HG03097 (cell line): ENCODE results near the gene AKIP1.
"Not testable (repeated sequence)": the region's sequence is repeated elsewhere in the genome, so short reads cannot be mapped to it uniquely, and the experiment has no call there.

Experiments
- ATAC-seq: cut with Tn5 transposase; IDR thresholded peaks from one replicate; pipeline ENCODE4 v1.9.1; 2021; ENCODE audit not compliant: unreplicated experiment, low FRiP score

AKIP1 gene

DNA sequence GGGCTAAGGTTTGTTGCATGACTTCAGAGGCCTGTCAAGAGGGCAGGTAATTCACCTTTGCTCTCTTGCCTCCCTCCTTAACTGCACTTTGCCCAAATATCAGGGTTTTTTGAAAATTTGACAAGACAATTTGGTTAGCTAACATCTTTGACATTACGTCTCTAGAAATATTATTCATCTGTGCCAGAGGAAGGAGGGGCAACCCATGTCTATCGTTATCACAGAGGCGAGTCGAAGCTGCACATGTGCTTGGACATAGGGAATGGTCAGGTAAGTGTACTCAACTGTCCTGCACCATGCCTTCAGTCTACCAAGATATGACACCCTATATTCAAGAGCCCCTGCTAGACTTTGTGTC lies 3.7 kb downstream of the AKIP1 start:
- no peak for ATAC-seq

DNA sequence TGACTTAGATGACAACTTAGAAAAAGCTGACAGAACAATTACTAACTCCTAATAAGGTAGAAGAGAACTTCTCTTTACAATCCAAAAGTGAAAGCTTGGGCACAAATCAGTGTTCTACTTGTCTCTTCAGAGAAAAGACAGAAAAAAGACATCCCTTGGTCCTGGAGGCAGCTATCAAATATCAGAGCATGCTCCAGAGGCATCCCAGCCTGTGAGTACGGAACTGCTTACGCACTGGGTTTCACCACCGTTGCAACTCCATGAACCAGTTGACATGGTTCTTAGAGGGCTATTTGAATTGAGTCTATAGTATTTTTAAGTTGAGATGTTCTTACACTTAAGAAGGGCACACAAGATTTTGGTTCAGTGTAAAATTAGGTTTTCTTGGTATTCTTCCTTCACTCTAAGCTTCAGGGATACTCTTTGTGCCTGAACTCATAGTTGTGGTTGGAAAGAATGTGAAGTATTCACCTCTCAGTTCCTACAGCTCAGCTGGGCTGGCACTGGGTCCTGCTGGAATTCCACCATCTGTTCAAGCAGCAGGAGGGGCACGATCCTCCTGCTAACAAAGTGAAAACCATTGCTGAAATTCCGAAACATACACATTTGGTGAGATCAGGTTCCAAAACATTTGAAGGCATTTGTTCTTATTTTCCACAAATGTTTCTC lies 6.3 kb downstream of the AKIP1 start:
- no peak for ATAC-seq

DNA sequence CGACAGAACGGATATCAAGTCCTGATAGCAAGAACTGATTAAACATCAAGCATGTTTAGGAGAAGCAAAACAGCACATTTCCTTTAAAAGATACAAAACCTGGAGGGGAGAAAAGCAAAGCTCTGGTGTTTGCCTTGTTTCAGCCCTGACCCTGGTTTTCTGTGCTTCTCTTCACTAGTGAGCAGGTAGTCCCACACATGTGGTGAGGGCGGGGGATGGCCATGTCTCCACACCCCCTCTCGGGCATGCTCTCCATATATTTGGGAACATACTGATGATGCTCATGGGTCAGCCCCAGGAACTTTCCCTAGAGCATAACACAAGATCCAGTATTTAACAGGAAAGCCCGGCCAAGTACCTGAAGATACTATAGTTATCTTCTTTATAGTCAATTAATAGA lies 11.7 kb downstream of the AKIP1 start:
- ATAC-seq, result no peak

DNA sequence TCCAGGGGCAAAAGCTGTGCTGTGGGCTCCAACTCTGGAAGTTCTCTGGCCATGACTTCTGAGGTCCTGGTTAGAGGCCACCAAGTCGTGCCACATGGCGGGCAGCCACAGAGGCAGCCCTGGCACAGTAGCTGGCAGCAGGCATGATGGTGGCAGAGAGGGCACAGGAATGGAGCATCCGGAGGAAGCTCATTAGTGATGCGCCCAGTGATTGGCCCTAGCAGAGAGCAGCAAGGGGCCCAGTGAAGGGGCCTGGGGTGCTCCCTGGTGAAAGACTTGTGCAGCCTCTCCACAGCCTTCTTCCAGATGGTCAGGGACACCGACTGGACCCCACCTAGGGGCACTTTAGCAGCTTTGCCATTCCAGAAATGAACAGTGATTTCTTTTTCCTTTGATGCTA lies 14.7 kb downstream of the AKIP1 start:
- ATAC-seq, result no peak

DNA sequence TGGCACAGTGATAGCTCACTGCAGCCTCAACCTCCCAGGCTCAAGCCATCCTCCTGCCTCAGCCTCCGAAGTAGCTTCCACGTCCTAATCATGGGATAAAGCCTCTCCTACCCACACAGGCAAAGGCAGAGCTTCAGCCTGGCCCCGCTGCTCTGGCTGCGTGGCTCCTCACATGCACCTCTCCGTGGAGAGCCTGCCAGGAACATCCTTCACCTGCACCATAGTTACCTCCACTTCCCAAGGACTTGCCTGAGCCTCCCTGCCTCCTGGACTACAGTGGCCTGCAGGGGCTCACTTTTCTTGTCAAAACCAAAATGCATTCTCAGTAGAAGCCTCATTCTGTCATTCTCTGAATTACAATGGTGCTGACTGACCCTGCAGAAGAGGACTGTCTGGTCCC lies 15.2 kb downstream of the AKIP1 start:
- no peak for ATAC-seq

DNA sequence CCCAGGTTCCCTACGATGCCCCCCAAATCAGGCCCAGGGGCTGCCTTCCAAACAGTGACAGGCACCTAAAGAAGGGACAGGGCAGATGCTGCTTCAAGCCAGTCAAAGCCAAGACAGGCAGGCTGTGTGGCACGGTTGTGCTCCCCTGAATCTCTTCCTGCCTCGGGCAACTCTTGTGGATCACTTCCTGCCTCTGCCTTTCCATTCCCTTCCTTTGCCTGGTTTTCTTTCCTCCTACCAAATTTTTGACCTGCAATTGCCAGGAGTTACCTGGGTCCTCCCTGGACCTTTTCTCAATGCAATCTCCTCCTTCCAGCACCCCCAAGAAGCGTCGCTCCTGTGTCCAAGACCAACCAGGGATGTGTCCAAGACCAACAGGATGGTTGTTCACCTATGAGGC lies 16.2 kb downstream of the AKIP1 start:
- no peak for ATAC-seq

DNA sequence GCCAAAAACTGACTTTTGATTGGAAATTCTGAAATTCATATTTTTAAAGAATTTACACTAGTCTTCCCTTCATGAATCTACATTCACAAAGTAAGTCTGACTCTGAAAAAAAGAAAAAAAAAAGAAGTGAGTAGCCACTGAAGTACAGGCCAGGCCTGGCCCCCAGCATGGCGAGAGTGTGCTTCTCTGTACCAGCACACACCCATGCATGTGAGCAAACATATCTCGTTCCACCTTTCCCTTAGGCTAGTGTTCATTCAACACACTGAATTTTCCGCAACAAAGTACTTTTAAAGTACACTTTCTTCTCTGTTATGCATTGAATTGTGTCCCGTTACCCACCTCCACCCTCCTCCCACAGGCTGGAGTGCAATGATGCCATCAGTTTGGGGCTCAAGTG lies 17.2 kb downstream of the AKIP1 start:
- no peak for ATAC-seq

DNA sequence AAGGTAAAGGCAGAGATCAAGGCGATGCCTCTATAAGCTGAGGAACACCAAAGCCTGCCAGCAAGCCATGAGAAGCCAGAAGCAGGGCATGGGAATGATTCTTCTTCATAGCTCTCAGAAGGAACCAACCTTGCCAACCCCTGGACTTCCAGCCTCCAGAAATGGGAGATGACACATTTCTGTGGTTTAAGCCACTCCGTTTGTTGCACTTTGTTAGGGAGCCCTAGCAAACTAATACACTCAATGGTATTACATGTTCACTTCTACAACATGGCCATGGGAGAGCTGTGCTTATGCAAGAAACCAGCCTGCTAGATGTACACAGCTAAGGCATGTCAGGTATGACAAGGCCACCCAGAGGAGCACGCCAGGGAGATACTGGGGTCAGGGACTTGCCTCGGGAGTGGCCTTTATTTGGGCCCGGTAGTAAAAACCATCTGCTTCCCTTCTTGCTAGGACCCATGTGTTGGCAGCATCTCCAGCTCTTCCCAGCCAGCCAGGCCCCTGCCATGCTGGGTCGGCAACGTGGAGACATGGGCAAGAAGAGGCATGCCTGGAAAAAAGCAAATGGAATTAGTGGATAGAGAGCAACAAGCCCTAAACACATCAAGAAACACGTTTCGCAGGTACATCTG lies 18.1 kb downstream of the AKIP1 start:
- no peak for ATAC-seq

DNA sequence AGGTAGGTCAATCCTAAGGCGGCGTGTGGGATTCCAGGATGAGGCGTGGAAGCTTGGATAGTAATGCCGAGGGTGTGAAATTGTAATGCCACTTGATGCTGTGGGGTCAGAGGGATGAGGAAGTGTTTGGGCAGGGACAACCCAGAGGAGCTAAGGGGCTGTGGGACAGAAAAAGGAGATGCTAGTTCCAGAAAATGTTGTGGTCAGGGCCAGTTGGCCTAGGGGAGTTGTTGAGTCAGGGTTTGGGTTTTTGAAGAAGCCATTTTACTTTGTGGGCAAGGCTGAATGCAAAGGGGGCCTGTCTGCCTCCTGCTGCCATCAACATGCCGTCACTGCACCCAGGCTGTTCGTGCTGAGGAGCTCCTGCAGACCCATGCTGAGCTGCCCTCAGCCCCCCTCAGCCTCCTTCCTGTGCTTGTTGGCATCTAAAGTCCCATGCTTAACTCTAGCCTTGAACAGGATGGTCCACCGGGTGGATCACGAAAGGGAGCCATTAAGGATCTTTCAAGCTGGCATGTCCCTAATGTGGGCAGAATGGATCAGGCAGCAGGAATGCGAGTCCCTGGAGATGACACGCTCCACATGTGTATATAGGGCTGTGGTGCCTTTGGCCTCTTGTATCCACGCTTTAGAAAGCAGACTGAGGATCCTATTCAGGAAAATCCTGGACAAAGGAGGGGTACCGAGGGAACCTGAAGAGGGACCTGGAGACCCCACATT lies 19.6 kb downstream of the AKIP1 start:
- no peak for ATAC-seq

DNA sequence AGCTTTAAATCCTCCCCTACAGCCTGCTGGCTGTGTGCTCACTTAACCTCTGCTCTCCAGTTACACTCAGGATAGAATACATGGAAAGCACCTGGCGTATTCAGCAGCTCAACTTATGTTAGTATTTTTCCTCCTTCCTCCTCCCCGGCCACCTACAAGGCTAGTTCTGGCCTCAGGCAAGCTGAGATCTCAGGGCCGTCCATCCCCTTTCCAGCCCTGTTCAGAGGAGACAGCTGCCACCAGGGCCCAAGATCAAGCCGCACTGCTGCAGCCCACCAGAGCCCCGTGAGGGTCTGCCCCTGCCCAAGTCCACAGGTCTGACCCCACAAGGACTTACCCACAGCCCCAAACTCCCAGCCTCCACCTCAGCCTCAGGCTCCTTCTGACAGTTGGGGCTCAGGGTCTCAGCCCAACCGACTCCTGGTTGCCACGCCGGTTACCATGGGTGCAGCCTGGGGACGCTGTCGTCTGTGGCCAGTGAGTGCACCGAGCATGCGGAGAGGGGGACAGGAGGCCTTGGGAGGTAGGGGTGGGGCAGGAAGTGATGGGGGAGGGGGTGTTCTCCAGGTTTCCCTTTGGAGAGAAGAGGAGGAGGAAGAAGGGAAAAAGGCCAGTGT lies 21.7 kb downstream of the AKIP1 start, which contains the start of gene C11orf16:
Gene C11orf16, minus strand, starts transcription at position 384 of the 617 bp plus-strand sequence. CDS start 639 bp downstream, outside the sequence.
- no peak for ATAC-seq

DNA sequence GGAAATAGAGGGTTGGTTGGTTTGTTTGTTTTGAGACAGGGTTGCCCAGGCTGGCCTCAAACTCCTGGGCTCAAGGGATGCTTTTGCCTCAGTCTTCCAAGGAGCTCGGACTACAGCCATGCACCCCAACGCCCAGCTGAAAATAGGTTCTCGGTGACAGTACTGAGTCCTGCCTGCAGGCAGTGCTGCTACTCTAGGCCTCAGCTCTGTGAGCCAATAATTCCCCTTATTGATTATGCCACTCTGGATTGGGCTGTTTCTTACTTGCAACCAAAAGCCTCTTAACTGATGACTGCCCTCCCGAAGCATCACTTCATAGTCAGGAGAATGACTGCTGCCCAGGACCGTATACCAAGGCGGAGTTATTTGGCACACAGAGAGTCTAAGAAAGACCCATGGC lies 22.9 kb downstream of the AKIP1 start:
- no peak for ATAC-seq

DNA sequence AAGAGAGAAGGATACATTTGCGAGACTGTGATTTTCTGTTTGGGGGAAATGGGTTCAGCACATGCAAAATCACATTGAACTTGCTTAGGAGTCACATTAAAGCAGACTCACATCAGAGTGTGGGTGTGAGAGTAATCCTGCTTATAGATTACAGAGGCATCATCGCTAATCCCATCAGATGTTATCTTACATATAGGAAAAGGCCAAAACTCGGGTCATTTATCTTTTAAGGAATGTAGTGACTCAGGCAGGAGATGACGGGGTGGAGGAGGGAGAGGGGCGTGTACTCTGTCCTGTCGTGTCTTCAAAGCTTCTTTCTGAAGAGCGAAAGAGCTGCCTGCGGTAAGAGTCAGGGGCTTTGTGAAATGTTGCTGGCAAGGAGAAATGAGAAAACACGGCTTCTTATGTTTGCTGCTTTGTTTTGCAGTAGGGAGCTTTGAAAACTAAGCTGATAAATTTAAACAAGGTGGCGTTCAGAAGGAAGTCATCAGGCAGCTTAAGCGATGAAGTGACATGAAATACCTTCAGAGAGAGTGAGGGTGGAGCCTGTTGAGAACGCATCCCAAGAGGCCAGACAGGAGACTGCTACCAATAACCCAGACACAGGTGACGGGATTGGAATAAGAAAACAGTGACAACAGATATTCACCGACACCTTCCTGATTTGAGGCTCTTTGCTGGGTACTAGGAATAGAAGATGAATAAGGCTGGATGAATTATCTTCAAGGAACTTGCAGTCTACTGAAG lies 23.9 kb downstream of the AKIP1 start:
- ATAC-seq, result no peak

DNA sequence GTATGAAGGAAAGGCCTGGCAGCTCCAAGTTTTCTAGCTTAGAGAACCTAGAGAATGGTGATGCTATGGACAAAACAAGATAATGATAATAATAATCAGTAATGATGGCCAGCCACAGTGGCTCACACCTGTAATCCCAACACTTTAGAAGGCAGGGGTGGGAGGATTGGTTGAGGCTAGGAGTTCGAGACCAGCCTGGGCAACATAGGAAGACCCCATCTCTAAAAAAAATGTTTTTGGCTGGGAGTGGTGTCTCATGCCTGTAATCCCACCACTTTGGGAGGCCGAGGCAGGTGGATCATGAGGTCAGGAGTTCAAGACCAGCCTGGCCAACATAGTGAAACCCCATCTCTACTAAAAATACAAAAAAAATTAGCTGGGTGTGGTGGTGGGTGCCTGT lies 24.8 kb downstream of the AKIP1 start:
- not testable (repeated sequence) for ATAC-seq

DNA sequence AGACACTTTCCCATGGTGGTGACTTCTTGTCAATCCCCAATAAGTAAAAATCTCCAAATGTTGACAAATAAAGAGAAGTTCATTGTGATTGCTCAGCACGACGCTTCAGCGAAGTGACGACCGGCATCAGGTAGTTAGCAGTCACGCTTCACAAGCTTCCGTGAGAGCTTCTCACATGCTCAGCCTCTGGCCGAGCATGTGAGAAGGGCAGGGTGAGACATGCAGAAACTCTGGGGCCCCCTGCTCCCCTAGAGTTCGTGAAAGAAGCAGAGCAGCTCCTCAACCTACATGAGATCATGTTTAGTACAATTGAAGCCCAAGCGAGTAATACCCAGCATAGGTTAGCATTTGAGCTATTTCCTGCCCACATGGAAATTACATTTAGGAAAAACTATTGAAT lies 26.2 kb downstream of the AKIP1 start:
- ATAC-seq, result no peak

DNA sequence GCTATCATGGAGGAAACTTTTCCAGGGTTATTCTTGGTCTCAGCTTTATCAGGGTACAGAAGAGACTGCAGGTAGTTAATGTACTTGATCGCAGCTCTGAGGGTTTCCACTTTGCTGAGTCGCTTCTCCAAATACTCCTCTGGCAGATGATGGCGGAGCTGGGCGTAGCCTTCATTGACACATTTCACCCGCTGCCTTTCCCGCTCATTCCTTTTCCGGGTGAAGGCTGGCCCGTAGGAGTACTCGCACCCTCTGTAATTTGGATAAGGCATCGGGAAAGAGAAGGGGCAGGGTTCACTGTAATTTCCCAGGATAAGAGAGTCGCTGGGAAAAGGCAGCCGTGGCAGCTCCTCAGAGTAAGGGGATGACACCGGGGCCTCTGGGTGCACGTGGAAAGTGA lies 26.7 kb downstream of the AKIP1 start:
- ATAC-seq, result no peak

DNA sequence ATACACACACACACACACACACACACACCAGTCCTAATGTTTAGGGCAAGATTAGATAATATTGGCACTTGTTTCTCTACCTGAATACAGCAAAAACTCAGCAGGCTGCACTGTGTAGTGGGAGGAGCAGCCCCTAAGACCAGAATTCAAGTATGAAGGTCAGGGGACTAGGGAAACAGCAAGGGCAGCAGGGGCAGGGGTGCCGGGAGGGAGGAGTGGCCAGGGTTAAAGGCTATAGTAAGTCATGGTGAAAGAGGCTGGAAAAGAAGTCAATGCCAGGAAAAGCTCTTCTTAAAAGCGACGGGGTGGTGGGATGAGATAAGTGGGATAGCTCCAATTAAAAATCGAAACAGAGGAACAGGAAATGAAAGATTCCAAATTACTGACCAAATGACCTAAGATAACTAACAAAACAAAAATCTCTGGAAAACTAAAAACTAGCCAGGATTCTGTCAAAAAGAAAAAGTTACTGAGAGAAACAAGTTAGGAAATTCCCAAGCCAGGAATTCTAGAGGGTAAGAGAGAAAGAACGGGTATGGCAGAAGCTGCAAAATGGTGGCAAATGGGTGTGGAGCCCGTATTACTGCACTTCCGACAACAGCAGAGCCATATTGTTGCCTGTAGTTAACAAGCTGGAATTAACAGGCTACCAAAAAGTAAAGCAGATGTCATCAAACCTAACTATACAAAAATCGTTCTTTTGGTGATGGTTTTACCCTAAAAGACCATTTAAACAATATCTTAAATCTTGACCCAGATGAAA lies 30.5 kb downstream of the AKIP1 start:
- ATAC-seq, result no peak

DNA sequence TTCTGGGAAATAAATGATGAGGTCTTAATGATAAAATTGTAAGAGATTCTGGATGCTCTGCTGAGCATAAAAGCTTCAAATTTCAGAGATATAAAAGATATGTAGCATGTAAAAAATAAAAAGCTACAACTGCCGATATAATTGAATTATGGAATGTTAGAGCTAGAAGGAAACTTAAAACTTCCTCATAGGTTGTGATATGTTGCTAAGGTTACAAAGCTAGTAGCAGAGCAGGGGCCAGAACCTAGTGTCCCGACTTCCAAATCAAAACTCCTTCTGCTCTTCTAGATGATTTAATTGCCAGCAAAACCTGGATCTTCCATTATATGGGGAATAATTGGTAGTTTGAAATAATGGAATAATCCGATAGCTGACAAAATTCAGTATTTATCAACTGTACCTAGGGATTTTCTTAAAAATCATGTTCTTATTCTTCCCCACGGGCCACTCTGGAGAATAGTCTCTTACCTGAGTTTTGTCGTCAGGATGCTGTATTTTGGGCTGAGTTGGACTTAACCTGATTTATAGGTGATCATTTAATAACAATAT lies 31.6 kb downstream of the AKIP1 start, which contains the start of gene ASCL3:
Gene ASCL3, minus strand, starts transcription at position 499 of the 549 bp plus-strand sequence. CDS start 4,855 bp downstream, outside the sequence.
- ATAC-seq, result no peak

DNA sequence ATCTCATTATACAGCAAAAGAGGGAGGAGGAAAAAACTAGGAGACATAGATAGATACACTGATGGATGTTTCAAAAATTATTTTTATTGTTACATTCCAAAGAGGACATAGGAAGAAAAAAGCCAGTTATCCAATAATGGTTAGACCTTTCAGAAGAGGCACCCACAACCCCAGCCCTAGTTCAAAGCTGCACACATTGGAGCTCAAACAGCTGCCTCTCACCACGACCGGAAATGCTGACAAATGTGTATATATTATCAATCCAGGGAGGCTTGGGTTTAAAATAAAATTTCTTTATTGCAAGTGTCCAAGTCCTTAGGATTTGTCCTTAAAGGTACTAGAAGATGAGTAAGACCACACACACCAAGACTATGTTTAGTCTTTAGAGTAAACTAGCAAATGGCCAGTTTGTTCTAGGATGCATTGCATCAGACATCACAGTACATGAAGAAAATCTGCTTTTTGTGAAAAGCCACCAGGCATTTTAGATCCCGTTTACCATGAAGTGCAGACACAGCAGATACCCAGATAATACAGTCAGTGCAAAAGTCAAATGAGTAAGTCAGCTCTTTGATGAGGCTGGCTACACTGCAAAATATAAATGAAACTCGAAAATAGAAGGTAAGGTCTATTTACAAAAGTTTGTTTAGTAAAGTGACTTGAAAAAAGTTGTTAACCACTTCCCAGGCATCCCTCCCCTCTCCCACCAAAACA lies 36.4 kb downstream of the AKIP1 start:
- no peak for ATAC-seq

DNA sequence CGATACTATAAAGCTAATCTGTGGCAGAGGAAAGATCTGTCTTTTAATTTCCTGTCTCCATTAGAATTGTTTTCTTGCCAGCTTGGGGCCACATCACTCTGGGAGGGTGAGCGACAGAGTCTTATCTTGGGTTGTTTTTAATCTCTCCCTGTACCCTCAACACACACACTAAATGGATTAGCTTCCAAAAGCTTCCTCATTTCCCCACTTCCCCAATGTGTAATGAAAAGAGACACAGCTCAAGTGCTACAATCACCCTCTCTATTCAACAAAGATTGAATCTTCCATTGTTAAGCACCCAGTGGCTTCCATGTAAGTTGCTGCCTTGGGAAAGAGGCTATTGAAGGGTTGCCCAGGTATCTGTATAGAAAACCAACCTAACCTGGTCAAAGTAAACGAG lies 37.9 kb downstream of the AKIP1 start:
- no peak for ATAC-seq
